Testis (tissue), 3 donors: ENCODE measurements around the gene CAMTA1. TPM values are rescaled to one million over a fixed set of nuclear protein-coding genes. Genes with fewer than 3 reads are reported as not detected.

Source experiments
- DNase-seq: peaks from one replicate; pipeline ENCODE4 v3.0.0-alpha.2; 2019
- H3K27ac ChIP-seq, 2 donors: fragments of 200-600 bp; sonication (generic); one replicate each; pipeline ENCODE4 v1.5.1; 2019
- H3K27me3 ChIP-seq: fragments of 200-600 bp; sonication (generic); one replicate; pipeline ENCODE4 v1.5.1; 2019
- H3K36me3 ChIP-seq: fragments of 200-600 bp; sonication (generic); one replicate; pipeline ENCODE4 v1.5.1; 2017; ENCODE audit warnings: low read depth; ENCODE audit errors: missing control alignments
- H3K4me1 ChIP-seq: fragments of 200-600 bp; sonication (generic); one replicate; pipeline ENCODE4 v1.5.1; 2019
- H3K4me3 ChIP-seq, 2 donors: fragments of 200-600 bp; sonication (generic); one replicate each; pipeline ENCODE4 v1.5.1; 2017 to 2019
- H3K9me3 ChIP-seq: fragments of 200-600 bp; sonication (generic); one replicate; pipeline ENCODE4 v1.5.1; 2017
- CTCF ChIP-seq, 3 experiments: fragments of 450-650 bp in 2 of 3; fragments of 200-600 bp in 1 of 3; sonication (generic) in 1 of 3; IDR thresholded peaks; one replicate each; pipeline ENCODE4 v1.5.1; 2016 to 2019; ENCODE audit warnings: antibody characterized with exemption in 3 of 3, mild to moderate bottlenecking in 2 of 3, moderate library complexity in 1 of 3
- POLR2A ChIP-seq: fragments of 450-650 bp; IDR thresholded peaks from one replicate; pipeline ENCODE4 v1.6.1; 2017; ENCODE audit warnings: antibody characterized with exemption, mild to moderate bottlenecking, moderate library complexity
- WGBS, 2 donors: methylation state at CpG; one replicate each; pipeline ENCODE4 v1.1.5; 2018; 5-methylcytosine and 5-hydroxymethylcytosine counted together
- intact Hi-C: fragments of 100-400 bp; cut with DNase I; formaldehyde crosslinking; loops from one replicate; pipeline ENCODE4 v1.15.1; 2023; ENCODE audit warnings: low total_unique reads
- polyA plus RNA-seq: library from polyadenylated mRNA; stranded (reverse); fragments of 350-450 nt; fragmentation: Illumina TruSeq; extraction: RNeasy Lipid Tissue Mini Kit (QIAGEN cat#74804); gene quantifications from one replicate; pipeline ENCODE4 v1.2.3, GENCODE V29; 2014; ENCODE audit warnings: low read depth, low replicate concordance; ENCODE audit not compliant: insufficient read depth
- total RNA-seq, 2 donors: library from RNA; depleted of rRNA; stranded (reverse); fragments of >200 nt; gene quantifications; one replicate each; pipeline ENCODE4 v1.2.3, GENCODE V29; 2016

CAMTA1 gene
- total and polyA plus RNA-seq, 3 donors from 2014 or later, result 116 to 158 (median 119) TPM

DNA sequence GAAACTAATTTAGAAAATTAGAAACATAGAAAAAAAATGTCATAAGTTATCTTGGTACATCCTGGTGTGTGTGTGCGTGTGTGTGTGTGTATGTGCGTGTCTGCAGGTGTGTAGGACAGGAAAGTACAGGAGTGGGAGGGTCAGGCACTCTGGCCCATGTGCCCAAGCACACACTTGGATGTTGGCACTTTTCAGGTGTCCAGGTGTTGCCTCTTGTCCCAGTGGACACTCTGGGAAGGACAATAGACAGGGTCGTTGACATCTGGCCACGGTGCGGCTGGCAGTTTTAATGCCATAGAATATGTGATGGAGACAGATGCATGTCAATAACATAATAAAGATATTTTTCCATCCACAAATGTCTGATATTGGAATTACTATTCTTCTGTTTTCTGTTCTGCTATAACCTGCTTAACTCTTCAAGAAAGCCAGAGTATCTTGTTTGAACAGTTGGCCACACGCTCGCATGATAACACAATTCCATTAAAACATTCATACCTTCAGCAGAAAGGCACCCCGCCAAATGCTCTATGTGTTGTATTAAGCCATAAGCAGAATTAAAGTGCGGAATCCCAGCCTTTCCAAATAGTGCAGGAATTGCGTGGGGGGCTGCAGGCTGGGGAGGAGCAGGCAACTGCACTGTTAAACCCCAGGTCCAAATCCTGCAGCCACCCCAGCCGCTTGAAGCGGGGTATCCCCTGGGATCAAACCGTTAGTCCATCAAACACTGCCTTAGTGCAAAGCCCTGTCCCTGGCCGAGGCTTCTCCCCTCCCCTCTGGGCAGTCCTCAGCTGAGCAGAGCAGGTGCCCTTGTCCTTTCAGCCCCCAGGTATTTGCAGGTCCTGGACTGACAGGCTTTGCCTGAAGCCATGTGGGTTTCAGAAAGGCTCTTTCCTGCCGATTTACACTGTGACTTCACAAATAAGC lies 390.0 kb downstream of the CAMTA1 start:
- H3K27ac ChIP-seq, result no peak overlapping the region
- WGBS, 2 donors, result 87 to 89% methylated on average over 15 of the region's 15 CpGs
- DNase-seq, result no peak
- no peaks in the 10 kb centered on the region for H3K4me1 ChIP-seq
- H3K4me3 ChIP-seq, result no peak overlapping the region
- no peaks in the 10 kb centered on the region for H3K27me3 ChIP-seq
- intact Hi-C loops, result no loop called here
- TF ChIP-seq CTCF (IDR thresholded peaks at IDR 0.05) (no peak), POLR2A (no peak)
- H3K36me3 ChIP-seq, result no peaks in the 10 kb centered on the region
- no peaks in the 10 kb centered on the region for H3K9me3 ChIP-seq

DNA sequence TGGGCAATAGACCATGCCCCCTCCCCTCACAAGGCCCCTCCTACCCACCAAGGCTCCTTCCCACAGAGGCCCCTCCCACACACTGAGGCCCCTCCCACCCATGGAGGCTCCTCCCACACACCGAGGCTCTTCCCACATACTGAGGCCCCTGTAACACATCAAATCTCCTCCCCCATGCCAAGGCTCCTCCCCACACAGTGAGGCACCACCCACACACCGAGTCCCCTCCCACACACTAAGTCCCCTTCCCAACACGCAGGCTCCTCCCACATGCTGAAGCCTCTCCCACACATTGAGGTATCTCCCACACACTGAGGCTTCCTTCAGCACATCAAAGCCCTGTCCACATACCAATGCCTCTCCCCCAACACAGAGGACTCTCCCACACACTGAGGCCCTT lies 391.8 kb downstream of the CAMTA1 start:
- no peak overlapping the region for H3K4me3 ChIP-seq
- H3K36me3 ChIP-seq, result no peaks in the 10 kb centered on the region
- no peaks in the 10 kb centered on the region for H3K27me3 ChIP-seq
- H3K4me1 ChIP-seq, result no peaks in the 10 kb centered on the region
- WGBS, 2 donors, result 39 to 65% methylated on average over 3 of the region's 3 CpGs
- no peak overlapping the region for H3K27ac ChIP-seq
- H3K9me3 ChIP-seq, result no peaks in the 10 kb centered on the region
- TF ChIP-seq POLR2A, result no peak
- no peak for TF ChIP-seq CTCF (IDR thresholded peaks at IDR 0.05)
- DNase-seq, result no peak
- intact Hi-C loops, result no loop called here

DNA sequence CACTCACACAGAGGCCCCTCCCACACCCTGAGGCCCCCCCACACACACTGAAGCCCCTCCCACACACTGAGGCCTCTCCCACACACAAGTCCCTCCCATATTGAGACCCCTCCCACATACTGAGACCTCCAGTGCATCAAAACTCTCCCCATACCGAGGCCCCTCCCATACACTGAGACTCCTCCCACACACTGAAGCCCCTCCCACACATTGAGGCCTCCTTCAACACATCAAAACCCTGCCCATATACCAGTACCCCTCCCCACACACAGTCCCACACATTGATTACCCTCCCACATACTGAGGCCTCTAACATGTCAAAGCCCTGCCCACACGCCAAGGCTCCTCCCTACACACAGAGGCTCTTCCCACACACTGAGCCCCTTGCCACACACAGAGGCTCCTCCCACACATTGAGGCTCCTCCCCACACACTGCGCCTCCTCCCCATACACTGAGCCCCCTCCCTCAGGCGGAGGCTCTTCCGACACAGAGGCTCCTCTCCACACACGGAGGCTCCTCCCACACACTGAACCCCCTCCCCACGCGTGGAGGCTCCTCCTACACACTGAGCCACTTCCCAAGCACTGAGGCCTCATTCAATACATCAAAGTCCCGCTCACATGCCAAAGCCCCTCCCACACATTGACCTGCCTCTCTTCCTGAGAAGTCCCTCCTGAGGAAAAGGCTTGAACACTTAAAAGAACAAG lies 392.3 kb downstream of the CAMTA1 start:
- intact Hi-C loops, result no loop called here
- no peak overlapping the region for H3K27ac ChIP-seq
- 23 to 43% methylated on average over 9 of the region's 9 CpGs for WGBS, 2 donors
- DNase-seq, result no peak
- H3K27me3 ChIP-seq, result no peaks in the 10 kb centered on the region
- no peak for TF ChIP-seq CTCF (IDR thresholded peaks at IDR 0.05)
- no peak for TF ChIP-seq POLR2A
- no peaks in the 10 kb centered on the region for H3K36me3 ChIP-seq
- no peaks in the 10 kb centered on the region for H3K9me3 ChIP-seq
- no peak overlapping the region for H3K4me3 ChIP-seq
- no peaks in the 10 kb centered on the region for H3K4me1 ChIP-seq

DNA sequence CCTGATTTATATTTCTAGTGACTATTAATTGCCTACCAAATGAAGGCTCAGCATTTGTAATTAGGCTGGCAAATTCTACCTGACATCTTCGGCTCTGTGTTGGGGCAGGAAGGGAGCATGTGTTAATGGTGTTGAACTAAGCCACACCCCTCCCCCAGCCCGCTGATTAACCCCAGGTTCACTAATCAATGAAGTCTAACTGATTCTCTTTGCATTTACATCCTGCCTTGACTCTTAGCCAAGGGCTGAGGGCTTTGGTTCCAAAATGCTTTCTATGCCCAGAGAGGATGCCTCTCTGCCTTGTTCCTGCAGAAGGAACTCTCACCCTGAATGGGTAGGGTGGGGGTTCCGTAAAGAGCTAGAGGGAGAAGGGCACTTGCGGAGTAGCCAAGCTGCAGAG lies 393.1 kb downstream of the CAMTA1 start:
- no peaks in the 10 kb centered on the region for H3K36me3 ChIP-seq
- no peak overlapping the region for H3K27ac ChIP-seq
- H3K27me3 ChIP-seq, result no peaks in the 10 kb centered on the region
- no peak for DNase-seq
- intact Hi-C loops, result no loop called here
- TF ChIP-seq POLR2A (no peak), CTCF (IDR thresholded peaks at IDR 0.05) (no peak)
- no peaks in the 10 kb centered on the region for H3K4me1 ChIP-seq
- H3K9me3 ChIP-seq, result no peaks in the 10 kb centered on the region
- no peak overlapping the region for H3K4me3 ChIP-seq
- 67 to 76% methylated on average over 4 of the region's 4 CpGs for WGBS, 2 donors
